ENCODE measurements around the gene EHBP1.

EHBP1 gene

GRCh38 chr2:62705007-62705829, at the start of gene EHBP1 (continued):
- TF ChIP-seq ZNF701 (tag by site-specific recombination; IDR thresholded peaks at IDR 0.05) (no peak), ZNF174 (tag by site-specific recombination; IDR thresholded peaks at IDR 0.05) (no peak), ZNF280C (tag by site-specific recombination; IDR thresholded peaks at IDR 0.05) (no peak), YY1 (tag by site-specific recombination; IDR thresholded peaks at IDR 0.05) (no peak), ZNF112 (tag by site-specific recombination; IDR thresholded peaks at IDR 0.05) (no peak), ZNF654 (tag by site-specific recombination; IDR thresholded peaks at IDR 0.05; ENCODE audit: low read depth) (no peak), ZNF155 (tag by site-specific recombination; IDR thresholded peaks at IDR 0.05) (no peak), KLF7 (tag by site-specific recombination; IDR thresholded peaks at IDR 0.05; ENCODE audit: borderline replicate concordance) (no peak), ZNF311 (tag by site-specific recombination; IDR thresholded peaks at IDR 0.05; ENCODE audit: borderline replicate concordance) (no peak), ZBTB7A (tag by site-specific recombination; IDR thresholded peaks at IDR 0.05; ENCODE audit: low read depth) (no peak), BCL11B (tag by site-specific recombination; IDR thresholded peaks at IDR 0.05; ENCODE audit: low read depth) (no peak), SP7 (tag by site-specific recombination; IDR thresholded peaks at IDR 0.05) (no peak; the same call in 1 of the 2 replicates), ZBTB8A (tag by site-specific recombination; IDR thresholded peaks at IDR 0.05) (no peak), ZNF645 (tag by site-specific recombination; IDR thresholded peaks at IDR 0.05) (no peak), ZNF221 (tag by site-specific recombination; IDR thresholded peaks at IDR 0.05; ENCODE audit: borderline replicate concordance) (no peak), ZNF362 (tag by site-specific recombination; IDR thresholded peaks at IDR 0.05) (peak; percentile 100), ZBTB17 (tag by site-specific recombination; IDR thresholded peaks at IDR 0.05) (peak; percentile 88), ZNF544 (tag by site-specific recombination; IDR thresholded peaks at IDR 0.05) (no peak), ZNF394 (tag by site-specific recombination; IDR thresholded peaks at IDR 0.05; ENCODE audit: borderline replicate concordance) (no peak), ZNF830 (tag by site-specific recombination; IDR thresholded peaks at IDR 0.05; ENCODE audit: low read depth) (no peak), WT1 (tag by site-specific recombination; IDR thresholded peaks at IDR 0.05) (no peak), ZNF677 (tag by site-specific recombination; IDR thresholded peaks at IDR 0.05) (no peak), RBAK (tag by site-specific recombination; IDR thresholded peaks at IDR 0.05) (no peak), ZNF341 (tag by site-specific recombination; IDR thresholded peaks at IDR 0.05; ENCODE audit: low read depth) (no peak), ZNF423 (tag by site-specific recombination; IDR thresholded peaks at IDR 0.05) (no peak), ZNF585B (tag by site-specific recombination; IDR thresholded peaks at IDR 0.05) (no peak), GLI2 (tag by site-specific recombination; IDR thresholded peaks at IDR 0.05; ENCODE audit: borderline replicate concordance, low read depth) (no peak), KLF17 (tag by site-specific recombination; IDR thresholded peaks at IDR 0.05) (no peak), ZNF184 (tag by site-specific recombination; IDR thresholded peaks at IDR 0.05) (no peak), GLIS1 (tag by site-specific recombination; IDR thresholded peaks at IDR 0.05) (peak; percentile 21; the same call in 1 of the 2 replicates), ZFHX2 (tag by site-specific recombination; conservative IDR thresholded peaks at IDR 0.05) (peak; percentile 90), ZBTB49 (tag by site-specific recombination; IDR thresholded peaks at IDR 0.05; ENCODE audit: low read depth) (no peak)
